GM12878 (cell line): Measurements from ENCODE around the gene MAP7. TPM values are rescaled to one million over a fixed set of nuclear protein-coding genes. Genes with fewer than 3 reads are reported as not detected.

Source experiments
- ATAC-seq: fragments of 200-7000 bp; cut with Tn5 transposase; 3 replicates; pipeline ENCODE4 v1.9.1; 2020; ENCODE audit warnings: mild to moderate bottlenecking, moderate library complexity
- BruUV-seq: library from RNA; stranded (reverse); fragments of 400-500 nt; replicated peaks from 2 replicates; lab custom pipeline; 2021; lab: Mats Ljungman, UMichigan
- CTCF ChIA-PET: fragments of 300-600 bp; sonication (Branson Sonifier 250); formaldehyde crosslinking; extraction: SDS; loops from one replicate; lab custom pipeline; 2021; ENCODE audit warnings: inconsistent platforms; lab: Yijun Ruan, JAX
- POLR2A ChIA-PET: fragments of 350-600 bp; formaldehyde crosslinking; extraction: SDS; loops from one replicate; lab custom pipeline; 2021; ENCODE audit warnings: inconsistent platforms; lab: Charles Lee
- RAD21 ChIA-PET: fragments of 300-600 bp; sonication (Branson Sonifier 250); formaldehyde crosslinking; loops from one replicate; lab custom pipeline; 2023; ENCODE audit warnings: antibody characterized with exemption; ENCODE audit not compliant: unreplicated experiment; lab: Charles Lee
- SMC1A ChIA-PET: fragments of 300-600 bp; sonication (Branson Sonifier 250); formaldehyde crosslinking; loops from one replicate; lab custom pipeline; 2023; ENCODE audit not compliant: unreplicated experiment, uncharacterized antibody; lab: Charles Lee
- DNase-seq: peaks from one replicate; pipeline ENCODE4 v3.0.0-alpha.2; 2011; ENCODE audit warnings: low read depth, low spot score
- FAIRE-seq: peaks from 3 replicates; lab custom pipeline; 2011; peaks lifted over from hg19 to GRCh38; lab: Jason Lieb, UNC
- H2AFZ ChIP-seq: 2 replicates; pipeline ENCODE4 v1.6.0; 2011; ENCODE audit warnings: low read depth, low read length, control low read depth; ENCODE audit not compliant: control insufficient read depth
- H3K27ac ChIP-seq: 2 replicates; pipeline ENCODE4 v1.5.1; 2011; ENCODE audit warnings: control low read depth; ENCODE audit not compliant: control insufficient read depth, insufficient read depth
- H3K27me3 ChIP-seq, 2 experiments: replicated peaks in 1 of 2; 2 replicates each; pipeline versions ENCODE4 v1.6.0 to v1.6.1; 2011; ENCODE audit warnings: low read length in 1 of 2; ENCODE audit not compliant: control insufficient read depth in 2 of 2, insufficient read depth in 2 of 2
- H3K36me3 ChIP-seq, 2 experiments: 2 replicates each; pipeline ENCODE4 v1.5.1; 2011; ENCODE audit warnings: low read length in 1 of 2; ENCODE audit not compliant: control insufficient read depth in 2 of 2, insufficient read depth in 2 of 2
- H3K4me1 ChIP-seq: 2 replicates; pipeline ENCODE4 v1.6.1; 2011; ENCODE audit warnings: mild to moderate bottlenecking, low read length, moderate library complexity, mixed read lengths; ENCODE audit not compliant: control insufficient read depth, insufficient read depth
- H3K4me2 ChIP-seq: 2 replicates; pipeline ENCODE4 v1.6.0; 2011; ENCODE audit warnings: control low read depth; ENCODE audit not compliant: control insufficient read depth, insufficient read depth
- H3K4me3 ChIP-seq: fragments of 200-600 bp; sonication (generic); 2 replicates; pipeline ENCODE4 v1.5.1; 2016
- H3K79me2 ChIP-seq: 2 replicates; pipeline ENCODE4 v1.6.0; 2011; ENCODE audit warnings: low read length; ENCODE audit not compliant: control insufficient read depth, insufficient read depth
- H3K9ac ChIP-seq: 2 replicates; pipeline ENCODE4 v1.8.0; 2011; ENCODE audit warnings: low read length, control low read depth, mixed read lengths; ENCODE audit not compliant: control insufficient read depth, insufficient read depth
- H3K9me3 ChIP-seq: replicated peaks from 3 replicates; pipeline ENCODE4 v1.5.1; 2011; ENCODE audit warnings: mild to moderate bottlenecking, low read length; ENCODE audit not compliant: control insufficient read depth, insufficient read depth
- H4K20me1 ChIP-seq: 2 replicates; pipeline ENCODE4 v1.6.0; 2011; ENCODE audit not compliant: control insufficient read depth, insufficient read depth
- FOXK2 ChIP-seq: fragments of 450-650 bp; IDR thresholded peaks from 2 replicates; pipeline ENCODE4 v1.6.1; 2017; ENCODE audit warnings: mild to moderate bottlenecking, moderate library complexity
- FOXM1 ChIP-seq: IDR thresholded peaks from 2 replicates; pipeline ENCODE4 v1.6.1; 2012; ENCODE audit warnings: low read depth, mild to moderate bottlenecking, inconsistent platforms, low read length, moderate library complexity
- GABPA ChIP-seq: IDR thresholded peaks from 2 replicates; pipeline ENCODE4 v1.6.1; 2014; ENCODE audit warnings: antibody characterized with exemption, low read depth, mild to moderate bottlenecking, inconsistent platforms
- HCFC1 ChIP-seq: fragments of 150-350 bp; IDR thresholded peaks from 2 replicates; pipeline ENCODE4 v1.6.1; 2014; ENCODE audit warnings: low read length
- MEF2A ChIP-seq: IDR thresholded peaks from 2 replicates; pipeline ENCODE4 v1.6.1; 2011; ENCODE audit warnings: low read depth, mild to moderate bottlenecking, low read length, moderate library complexity; ENCODE audit not compliant: insufficient read depth
- MXI1 ChIP-seq: fragments of 150-350 bp; IDR thresholded peaks from 2 replicates; pipeline ENCODE4 v1.6.1; 2011; ENCODE audit warnings: low read depth, mild to moderate bottlenecking, inconsistent platforms, low read length, improper control_type of control experiment
- NFIC ChIP-seq: IDR thresholded peaks from 2 replicates; pipeline ENCODE4 v1.6.1; 2012; ENCODE audit warnings: low read depth, mild to moderate bottlenecking, inconsistent platforms, low read length, moderate library complexity
- NR2C2 ChIP-seq: IDR thresholded peaks from 2 replicates; pipeline ENCODE4 v1.6.1; 2011; ENCODE audit warnings: borderline replicate concordance, low read depth; ENCODE audit not compliant: control insufficient read depth, insufficient read length
- PAX8 ChIP-seq: fragments of 450-650 bp; IDR thresholded peaks from 2 replicates; pipeline ENCODE4 v1.6.1; 2017; ENCODE audit warnings: mild to moderate bottlenecking, moderate library complexity
- POLR2AphosphoS2 ChIP-seq: IDR thresholded peaks from 2 replicates; pipeline ENCODE4 v1.6.1; 2011; ENCODE audit warnings: low read depth, mild to moderate bottlenecking, low read length, improper control_type of control experiment, moderate library complexity
- POU2F2 ChIP-seq: IDR thresholded peaks from 3 replicates; pipeline ENCODE4 v1.6.1; 2011; ENCODE audit warnings: low read depth, mild to moderate bottlenecking, low read length, borderline replicate concordance
- RB1 ChIP-seq: fragments of 450-650 bp; formaldehyde crosslinking; IDR thresholded peaks from 2 replicates; pipeline ENCODE4 v1.6.1; 2017; ENCODE audit warnings: mild to moderate bottlenecking, borderline replicate concordance
- SMAD5 ChIP-seq: IDR thresholded peaks from 2 replicates; pipeline ENCODE4 v1.6.1; 2016; ENCODE audit warnings: antibody characterized with exemption, low read depth
- SMC3 ChIP-seq: IDR thresholded peaks from 2 replicates; pipeline ENCODE4 v1.6.1; 2011; ENCODE audit warnings: low read length, improper control_type of control experiment, borderline replicate concordance
- SP1 ChIP-seq: IDR thresholded peaks from one replicate; pipeline ENCODE4 v1.6.1; 2011; ENCODE audit warnings: low read depth, low read length
- TCF7 ChIP-seq: IDR thresholded peaks from 2 replicates; pipeline ENCODE4 v1.6.1; 2014; ENCODE audit warnings: antibody characterized with exemption, borderline replicate concordance
- ZNF217 ChIP-seq: fragments of 450-650 bp; IDR thresholded peaks from 2 replicates; pipeline ENCODE4 v1.6.1; 2017; ENCODE audit warnings: antibody characterized with exemption, mild to moderate bottlenecking
- WGBS: methylation state at CpG from one replicate; pipeline ENCODE4 v1.1.6; 2016; ENCODE audit warnings: low lambda C conversion rate; ENCODE audit not compliant: insufficient replicate concordance, insufficient coverage; ENCODE audit errors: missing lambda C conversion rate; 5-methylcytosine and 5-hydroxymethylcytosine counted together
- in situ Hi-C: fragments of 300-500 bp; cut with MboI; formaldehyde crosslinking; loops from 9 replicates; pipeline ENCODE4 v1.14.3; 2018; ENCODE audit warnings: mixed read lengths
- intact Hi-C: fragments of 100-400 bp; cut with micrococcal nuclease; formaldehyde crosslinking; loops from one replicate; pipeline ENCODE4 v1.14.2; 2022; ENCODE audit not compliant: unreplicated experiment
- polyA plus RNA-seq, 11 experiments: library from polyadenylated mRNA; depleted of rRNA in 4 of 11; unstranded in 6 of 11; stranded (reverse) in 5 of 11; fragments of >200 nt; fragmentation: Nextera tagmentation in 4 of 11; fragmentation: Illumina TruSeq in 1 of 11; extraction: Ambion mirVana in 4 of 11; extraction: Trizol in 1 of 11; gene quantifications; 1 replicate in 1 of 11; 2 replicates in 10 of 11; pipeline versions ENCODE4 v1.2.1 to v1.2.3, GENCODE V29; 2011 to 2016; ENCODE audit warnings: inconsistent platforms in 2 of 11, missing spikeins in 2 of 11, low read depth in 1 of 11
- total RNA-seq, 4 experiments: library from RNA; depleted of rRNA in 3 of 4; stranded (reverse); fragments of >200 nt in 3 of 4; fragmentation: Illumina TruSeq in 1 of 4; extraction: Trizol in 1 of 4; gene quantifications; 2 replicates each; pipeline versions ENCODE4 v1.2.1 to v1.2.3, GENCODE V29; 2013 to 2021

The MAP7 gene
- total and polyA plus RNA-seq, 10 of the 15 experiments (the other 5 are each of a cell fraction or from before 2014, with no cell fraction given): 0.04 to 0.17 (median 0.08) TPM; not detected in 2

DNA sequence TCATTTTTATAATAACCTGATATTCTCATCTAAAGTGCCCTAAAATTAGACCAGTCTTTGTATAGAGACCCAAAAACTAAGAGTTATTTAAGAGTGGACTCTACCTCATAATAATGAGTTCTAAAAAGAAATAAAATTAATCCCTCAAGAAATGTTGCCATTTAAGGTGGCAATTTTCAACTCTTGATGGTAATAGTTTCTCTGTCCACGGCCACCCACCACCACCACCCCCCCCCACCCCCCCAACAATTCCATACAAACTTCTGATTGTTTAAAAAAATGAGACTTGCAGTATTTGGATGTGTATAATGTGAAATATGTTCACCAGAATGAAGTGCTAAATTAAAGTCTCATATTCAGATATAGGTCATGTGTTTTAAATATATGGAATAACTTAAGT, 2.4 kb downstream of the MAP7 start:
- Histone ChIP-seq H3K27ac (no peak overlapping the region), H4K20me1 (no peaks in the 10 kb centered on the region; the same call in 1 of the 2 replicates), H3K4me2 (no peak overlapping the region), H2AFZ (no peak overlapping the region), H3K79me2 (no peaks in the 10 kb centered on the region), H3K4me3 (no peak overlapping the region), H3K27me3 (peaks cover 0 to 7% of the 10 kb centered on the region in 2 experiments; a peak in 3 of 4 replicates), H3K4me1 (peaks cover 9% of the 10 kb centered on the region; the same call in 1 of the 2 replicates), H3K9me3 (no peaks in the 10 kb centered on the region)
- 0% methylated on average over 1 of the region's 1 CpG for WGBS
- ChIA-PET RAD21 (no interaction called here), POLR2A (no interaction called here), CTCF (interaction anchor here (0.9 to 1.6 kb wide), 2 partner anchors 8 to 205 kb away, joined by 3 to 11 read pairs; no protein-coding TSS in a partner anchor), SMC1A (interaction anchor here (1.3 kb wide), 1 partner anchor 206 kb away, joined by 5 read pairs; no protein-coding TSS in a partner anchor)
- FAIRE-seq (no peak), ATAC-seq (no peak), DNase-seq (no peak)
- in situ Hi-C loops: no loop called here
- BruUV-seq: no TSS peak
- TF ChIP-seq SP1 (no peak), TCF7 (no peak), NFIC (no peak), POLR2AphosphoS2 (no peak), HCFC1 (no peak), RB1 (no peak), PAX8 (no peak), NR2C2 (no peak), ZNF217 (no peak), MEF2A (no peak), MXI1 (no peak), SMAD5 (no peak), FOXK2 (no peak), POU2F2 (no peak), FOXM1 (no peak), GABPA (no peak), SMC3 (no peak)
- TF ChIP-seq, all 136 proteins: peak for 0
- intact Hi-C loops: loop anchor here (10.0 kb wide), 1 partner anchor 203 kb away; no protein-coding TSS in a partner anchor
- Histone ChIP-seq H3K9ac (no peak overlapping the region), H3K36me3 (no peaks in the 10 kb centered on the region)
